ENCODE data around the gene CRYM.

Gene CRYM

GRCh38 chr16:21264571-21265036, 13.5 kb downstream of the CRYM start:
- peak overlapping the region; percentile 85 to 95 (median 91) for H3K27ac Mint-ChIP-seq
- H3K27me3 Mint-ChIP-seq (ENCODE audit: low read depth) = peaks cover 3% of the 10 kb centered on the region
- H3K4me3 Mint-ChIP-seq = no peak overlapping the region
- H3K4me1 Mint-ChIP-seq = peaks cover 29% of the 10 kb centered on the region
- H3K9me3 Mint-ChIP-seq = no peaks in the 10 kb centered on the region
- H3K36me3 Mint-ChIP-seq (ENCODE audit: low read depth) = no peaks in the 10 kb centered on the region
- TF ChIP-seq CTCF (IDR thresholded peaks at IDR 0.05; ENCODE audit: unreplicated experiment in 3 of 3) = no peak

GRCh38 chr16:21263640-21264570, 14.2 kb downstream of the CRYM start:
- H3K36me3 Mint-ChIP-seq (ENCODE audit: low read depth) = no peaks in the 10 kb centered on the region
- H3K27ac Mint-ChIP-seq = peak overlapping the region; percentile 85 to 95 (median 91)
- H3K27me3 Mint-ChIP-seq (ENCODE audit: low read depth) = peaks cover 3% of the 10 kb centered on the region
- no peak for TF ChIP-seq CTCF (IDR thresholded peaks at IDR 0.05; ENCODE audit: unreplicated experiment in 3 of 3)
- peaks cover 29% of the 10 kb centered on the region for H3K4me1 Mint-ChIP-seq
- H3K4me3 Mint-ChIP-seq = peak overlapping the region in 2 of 3 experiments; percentile 1 to 16
- no peaks in the 10 kb centered on the region for H3K9me3 Mint-ChIP-seq

- no peak for TF ChIP-seq CTCF (IDR thresholded peaks at IDR 0.05; ENCODE audit: unreplicated experiment in 3 of 3)
- Mint-ChIP-seq H3K27ac (peak overlapping the region; percentile 85 to 95 (median 91)), H3K36me3 (ENCODE audit: low read depth) (no peaks in the 10 kb centered on the region), H3K4me1 (peaks cover 29% of the 10 kb centered on the region), H3K9me3 (no peaks in the 10 kb centered on the region), H3K27me3 (ENCODE audit: low read depth) (peaks cover 3% of the 10 kb centered on the region), H3K4me3 (no peak overlapping the region)
Observed at GRCh38 chr16:21262779-21263639, 15.1 kb downstream of the CRYM start.

- Mint-ChIP-seq H3K36me3 (ENCODE audit: low read depth) (no peaks in the 10 kb centered on the region), H3K4me3 (no peak overlapping the region), H3K27ac (peak overlapping the region; percentile 74 to 93 (median 80)), H3K4me1 (peaks cover 29% of the 10 kb centered on the region), H3K27me3 (ENCODE audit: low read depth) (peaks cover 3% of the 10 kb centered on the region), H3K9me3 (no peaks in the 10 kb centered on the region)
- no peak for TF ChIP-seq CTCF (IDR thresholded peaks at IDR 0.05; ENCODE audit: unreplicated experiment in 3 of 3)
Observed at GRCh38 chr16:21260870-21261791, 17.0 kb downstream of the CRYM start.

GRCh38 chr16:21257284-21257683, 20.8 kb downstream of the CRYM start:
- Mint-ChIP-seq H3K36me3 (ENCODE audit: low read depth) (no peaks in the 10 kb centered on the region), H3K27me3 (ENCODE audit: low read depth) (no peaks in the 10 kb centered on the region), H3K4me1 (peaks cover 6% of the 10 kb centered on the region), H3K9me3 (no peaks in the 10 kb centered on the region), H3K4me3 (no peak overlapping the region), H3K27ac (no peak overlapping the region)
- TF ChIP-seq CTCF (IDR thresholded peaks at IDR 0.05; ENCODE audit: unreplicated experiment in 3 of 3) = no peak

Data from nephron (organoid).